K562 (cell line): ENCODE measurements around the gene ZNF805. TPM values are rescaled to one million over a fixed set of nuclear protein-coding genes. Genes with fewer than 3 reads are reported as not detected.

Experiments
- CBX5 ChIP-seq: IDR thresholded peaks from 2 replicates; pipeline ENCODE4 v1.6.1; 2014; ENCODE audit warnings: low read depth, borderline replicate concordance
- EWSR1 ChIP-seq: fragments of 450-650 bp; IDR thresholded peaks from 2 replicates; pipeline ENCODE4 v1.6.1; 2018; ENCODE audit warnings: borderline replicate concordance, mild to moderate bottlenecking, low read depth, moderate library complexity; ENCODE audit not compliant: partially characterized antibody
- JUNB ChIP-seq: fragments of 450-650 bp; formaldehyde crosslinking; conservative IDR thresholded peaks from 2 replicates; pipeline ENCODE4 v1.4.0; 2020; ENCODE audit warnings: mild to moderate bottlenecking
- MTF1 ChIP-seq: fragments of 250-450 bp; sonication (Bioruptor Pico); IDR thresholded peaks from 2 replicates; pipeline ENCODE4 v1.9.0; 2021; ENCODE audit warnings: moderate library complexity, mild to moderate bottlenecking, inconsistent platforms, borderline replicate concordance
- MYC ChIP-seq, 2 experiments: fragments of 250-450 bp in 1 of 2; sonication (Bioruptor Pico) in 1 of 2; IDR thresholded peaks; 2 replicates each; pipeline versions ENCODE4 v1.5.1 to v1.6.1; 2012 to 2021; ENCODE audit warnings: low read depth in 2 of 2, borderline replicate concordance in 1 of 2, improper control_type of control experiment in 1 of 2, low read length in 1 of 2, mild to moderate bottlenecking in 1 of 2, moderate library complexity in 1 of 2
- NFYB ChIP-seq: IDR thresholded peaks from 2 replicates; pipeline ENCODE4 v1.6.1; 2011; ENCODE audit warnings: mild to moderate bottlenecking, moderate library complexity; ENCODE audit not compliant: insufficient read length; ENCODE audit errors: extremely low read depth
- NRF1 ChIP-seq, 2 experiments: fragments of 450-650 bp; IDR thresholded peaks in 1 of 2; conservative IDR thresholded peaks in 1 of 2; 2 replicates each; pipeline ENCODE4 v1.6.1; 2014; ENCODE audit warnings: mild to moderate bottlenecking in 2 of 2
- NUFIP1 ChIP-seq: fragments of 450-650 bp; IDR thresholded peaks from 2 replicates; pipeline ENCODE4 v1.6.1; 2018; ENCODE audit not compliant: partially characterized antibody
- POLR3A ChIP-seq: IDR thresholded peaks from 2 replicates; pipeline ENCODE4 v1.6.1; 2011; ENCODE audit warnings: borderline replicate concordance, mild to moderate bottlenecking, moderate library complexity; ENCODE audit not compliant: insufficient read length, insufficient read depth; ENCODE audit errors: extremely low read depth
- PTRF ChIP-seq: fragments of 450-650 bp; IDR thresholded peaks from 2 replicates; pipeline ENCODE4 v1.6.1; 2016; ENCODE audit warnings: mild to moderate bottlenecking, missing genetic modification characterization, missing compliant biosample characterization
- PURB ChIP-seq: sonication (generic); formaldehyde crosslinking; IDR thresholded peaks from 2 replicates; pipeline ENCODE4 v1.9.0; 2021; ENCODE audit warnings: low read depth, mild to moderate bottlenecking, missing genetic modification reagents
- RFX5 ChIP-seq: IDR thresholded peaks from 2 replicates; pipeline ENCODE4 v1.6.1; 2011; ENCODE audit warnings: low read depth, mild to moderate bottlenecking, improper control_type of control experiment, low read length
- RNF2 ChIP-seq: sonication (generic); IDR thresholded peaks from 2 replicates; pipeline ENCODE4 v1.6.1; 2016
- SLC30A9 ChIP-seq: fragments of 250-450 bp; sonication (Bioruptor Pico); IDR thresholded peaks from 2 replicates; pipeline ENCODE4 v1.8.0; 2022; ENCODE audit warnings: mild to moderate bottlenecking, moderate library complexity
- SNIP1 ChIP-seq: fragments of 450-650 bp; IDR thresholded peaks from 2 replicates; pipeline ENCODE4 v1.7.1; 2017; ENCODE audit warnings: low read depth, mild to moderate bottlenecking
- SPI1 ChIP-seq: IDR thresholded peaks from 2 replicates; pipeline ENCODE4 v1.6.1; 2011; ENCODE audit warnings: low read depth, low read length, control low read depth, borderline replicate concordance
- SUPT5H ChIP-seq: fragments of 450-650 bp; IDR thresholded peaks from 2 replicates; pipeline ENCODE4 v1.6.1; 2016
- YY1 ChIP-seq, 3 experiments: IDR thresholded peaks; 2 replicates each; pipeline ENCODE4 v1.6.1; 2011; ENCODE audit warnings: low read length in 2 of 3, mild to moderate bottlenecking in 2 of 3, moderate library complexity in 2 of 3, borderline replicate concordance in 1 of 3, control low read depth in 1 of 3, low read depth in 1 of 3; ENCODE audit not compliant: insufficient read depth in 3 of 3, insufficient replicate concordance in 2 of 3, control insufficient read depth in 1 of 3, insufficient read length in 1 of 3; ENCODE audit errors: extremely low read depth in 1 of 3
- ZBTB17 ChIP-seq: fragments of 450-650 bp; formaldehyde crosslinking; IDR thresholded peaks from 2 replicates; pipeline ENCODE4 v1.4.0; 2020; ENCODE audit warnings: mild to moderate bottlenecking
- ZKSCAN3 ChIP-seq: fragments of 250-450 bp; sonication (Bioruptor Pico); IDR thresholded peaks from 2 replicates; pipeline ENCODE4 v1.4.0; 2020
- ZSCAN32 ChIP-seq: fragments of 450-650 bp; formaldehyde crosslinking; IDR thresholded peaks from 2 replicates; pipeline ENCODE4 v1.4.0; 2020; ENCODE audit warnings: mild to moderate bottlenecking, moderate library complexity
- polyA plus RNA-seq, 8 experiments: library from polyadenylated mRNA; depleted of rRNA in 4 of 8; stranded (reverse) in 5 of 8; unstranded in 3 of 8; fragments of >200 nt; fragmentation: Nextera tagmentation in 2 of 8; fragmentation: Illumina TruSeq in 1 of 8; extraction: Ambion mirVana in 2 of 8; extraction: Trizol in 1 of 8; gene quantifications; 2 replicates each; pipeline versions ENCODE4 v1.2.1 to v1.2.3, GENCODE V29; 2011 to 2014; ENCODE audit warnings: inconsistent platforms in 1 of 8, missing spikeins in 1 of 8
- total RNA-seq, 7 experiments: library from RNA; depleted of rRNA in 6 of 7; stranded (reverse); fragments of >200 nt in 6 of 7; fragmentation: Illumina TruSeq in 2 of 7; extraction: Trizol in 2 of 7; gene quantifications; 2 replicates each; pipeline versions ENCODE4 v1.2.1 to v1.2.3, GENCODE V29; 2011 to 2021; ENCODE audit warnings: low replicate concordance in 1 of 7
- TF ChIP-seq, protein P1 (sequence below): fragments of 250-450 bp; sonication (Bioruptor Pico); IDR thresholded peaks from 2 replicates; pipeline ENCODE4 v1.8.0; 2021; ENCODE audit warnings: moderate library complexity, mild to moderate bottlenecking, inconsistent platforms
- TF ChIP-seq, protein P2 (sequence below): IDR thresholded peaks from 2 replicates; pipeline ENCODE4 v1.6.1; 2014; ENCODE audit warnings: antibody characterized with exemption

Gene ZNF805
- total and polyA plus RNA-seq, 9 of the 15 experiments (the other 6 are each of a cell fraction or from before 2014, with no cell fraction given), result 0.32 to 6.7 (median 3.9) TPM

DNA sequence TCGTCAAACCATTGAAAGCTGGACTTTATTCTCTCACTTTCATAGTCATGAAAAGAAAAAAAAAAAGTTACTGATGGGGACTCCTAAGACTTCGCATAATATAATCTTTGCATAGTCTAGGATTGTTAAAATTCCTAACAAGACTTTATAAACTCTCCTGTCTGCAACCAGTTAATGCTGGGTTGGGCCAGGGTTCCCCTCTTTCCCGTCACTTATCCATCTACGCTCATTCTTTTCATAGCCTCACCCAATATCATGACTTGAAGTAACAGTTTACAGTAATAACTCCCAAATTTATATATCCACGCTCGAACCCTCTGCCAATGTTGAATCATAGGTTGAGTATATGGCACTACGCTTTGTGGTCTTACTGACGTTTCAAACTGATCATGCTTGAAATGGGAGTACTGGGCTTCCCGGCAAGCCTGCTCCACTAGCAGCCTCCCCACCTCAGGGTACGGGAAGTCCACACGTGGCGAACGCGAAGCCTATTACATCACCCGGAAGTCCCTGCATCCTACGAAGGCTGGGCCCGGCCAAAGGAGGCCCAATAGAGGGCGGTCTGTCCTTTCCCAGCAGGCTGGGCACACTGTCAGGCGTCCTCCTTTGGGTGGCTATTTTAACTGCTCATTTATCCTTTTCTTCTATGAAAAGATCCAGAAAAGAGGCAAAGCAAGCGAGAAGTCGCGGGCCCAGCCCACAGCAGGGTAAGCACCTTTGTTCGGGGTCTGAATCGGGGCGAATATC, 39.2 kb downstream of the ZNF805 start (continued):
- TF ChIP-seq PURB (CRISPR knock-in tag) (no peak), MTF1 (CRISPR knock-in tag) (no peak), PTRF (tag) (no peak), NUFIP1 (no peak), SLC30A9 (CRISPR knock-in tag) (no peak), JUNB (CRISPR knock-in tag) (no peak), RNF2 (peak; percentile 89; the same call in 1 of the 2 replicates), SUPT5H (peak; percentile 88), YY1 (IDR thresholded peaks at IDR 0.05; ENCODE audit: borderline replicate concordance in 1 of 3, control insufficient read depth in 1 of 3, extremely low read depth in 1 of 3, insufficient read depth in 3 of 3, insufficient read length in 1 of 3, insufficient replicate concordance in 2 of 3, low read depth in 1 of 3, low read length in 2 of 3) (peak in 2 of 3 experiments; percentile 34 to 74), SPI1 (peak; percentile 59; the same call in 1 of the 2 replicates), CBX5 (0 out of 2 replicates have a peak, but pooled peaks have one; percentile 27), ZKSCAN3 (no peak), MYC (IDR thresholded peaks at IDR 0.05; ENCODE audit: low read depth, low read length) (peak; percentile 100), MYC (CRISPR knock-in tag; IDR thresholded peaks at IDR 0.05; ENCODE audit: borderline replicate concordance, low read depth) (peak; percentile 97), SNIP1 (no peak), ZBTB17 (no peak), RFX5 (no peak), POLR3A (no peak), EWSR1 (no peak), NFYB (no peak), ZSCAN32 (CRISPR knock-in tag) (no peak), NRF1 (conservative IDR thresholded peaks at IDR 0.05 in 1 of 2, IDR thresholded peaks at IDR 0.05 in 1 of 2) (no peak)
- TF ChIP-seq, protein P1, sequence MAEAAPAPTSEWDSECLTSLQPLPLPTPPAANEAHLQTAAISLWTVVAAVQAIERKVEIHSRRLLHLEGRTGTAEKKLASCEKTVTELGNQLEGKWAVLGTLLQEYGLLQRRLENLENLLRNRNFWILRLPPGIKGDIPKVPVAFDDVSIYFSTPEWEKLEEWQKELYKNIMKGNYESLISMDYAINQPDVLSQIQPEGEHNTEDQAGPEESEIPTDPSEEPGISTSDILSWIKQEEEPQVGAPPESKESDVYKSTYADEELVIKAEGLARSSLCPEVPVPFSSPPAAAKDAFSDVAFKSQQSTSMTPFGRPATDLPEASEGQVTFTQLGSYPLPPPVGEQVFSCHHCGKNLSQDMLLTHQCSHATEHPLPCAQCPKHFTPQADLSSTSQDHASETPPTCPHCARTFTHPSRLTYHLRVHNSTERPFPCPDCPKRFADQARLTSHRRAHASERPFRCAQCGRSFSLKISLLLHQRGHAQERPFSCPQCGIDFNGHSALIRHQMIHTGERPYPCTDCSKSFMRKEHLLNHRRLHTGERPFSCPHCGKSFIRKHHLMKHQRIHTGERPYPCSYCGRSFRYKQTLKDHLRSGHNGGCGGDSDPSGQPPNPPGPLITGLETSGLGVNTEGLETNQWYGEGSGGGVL (CRISPR knock-in tag), result no peak
- TF ChIP-seq, protein P2, sequence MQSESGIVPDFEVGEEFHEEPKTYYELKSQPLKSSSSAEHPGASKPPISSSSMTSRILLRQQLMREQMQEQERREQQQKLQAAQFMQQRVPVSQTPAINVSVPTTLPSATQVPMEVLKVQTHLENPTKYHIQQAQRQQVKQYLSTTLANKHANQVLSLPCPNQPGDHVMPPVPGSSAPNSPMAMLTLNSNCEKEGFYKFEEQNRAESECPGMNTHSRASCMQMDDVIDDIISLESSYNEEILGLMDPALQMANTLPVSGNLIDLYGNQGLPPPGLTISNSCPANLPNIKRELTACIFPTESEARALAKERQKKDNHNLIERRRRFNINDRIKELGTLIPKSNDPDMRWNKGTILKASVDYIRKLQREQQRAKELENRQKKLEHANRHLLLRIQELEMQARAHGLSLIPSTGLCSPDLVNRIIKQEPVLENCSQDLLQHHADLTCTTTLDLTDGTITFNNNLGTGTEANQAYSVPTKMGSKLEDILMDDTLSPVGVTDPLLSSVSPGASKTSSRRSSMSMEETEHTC, result peak; percentile 50; the same call in 1 of the 2 replicates
